ENCODE data around the gene SOCS1.
"Not testable (repeated sequence)": the region's sequence is repeated elsewhere in the genome, so short reads cannot be mapped to it uniquely, and the experiment has no call there.

The SOCS1 gene

GRCh38 chr16:11224894-11225676, 30.9 kb downstream of the SOCS1 start:
- Histone ChIP-seq H3K9ac (ENCODE audit: low read length) (no peak overlapping the region), H3K27me3 (ENCODE audit: control insufficient read depth in 1 of 2, insufficient read depth in 2 of 2, low read length in 2 of 2) (no peaks in the 10 kb centered on the region), H3K4me1 (ENCODE audit: insufficient read depth, low read length) (no peaks in the 10 kb centered on the region), H3K36me3 (ENCODE audit: insufficient read depth, low read length) (no peaks in the 10 kb centered on the region), H3K4me3 (ENCODE audit: low read depth in 1 of 2, low read length in 2 of 2) (no peak overlapping the region), H3K9me3 (ENCODE audit: low read length) (no peaks in the 10 kb centered on the region), H3K27ac (ENCODE audit: low read depth, low read length) (no peak overlapping the region)

- H3K9ac ChIP-seq (ENCODE audit: low read length), result no peak overlapping the region
- H3K27ac ChIP-seq (ENCODE audit: low read depth, low read length), result no peak overlapping the region
- no peaks in the 10 kb centered on the region for H3K4me1 ChIP-seq (ENCODE audit: insufficient read depth, low read length)
- no peak overlapping the region for H3K4me3 ChIP-seq (ENCODE audit: low read depth in 1 of 2, low read length in 2 of 2)
- H3K36me3 ChIP-seq (ENCODE audit: insufficient read depth, low read length), result no peaks in the 10 kb centered on the region
- H3K27me3 ChIP-seq (ENCODE audit: control insufficient read depth in 1 of 2, insufficient read depth in 2 of 2, low read length in 2 of 2), result no peaks in the 10 kb centered on the region
- no peaks in the 10 kb centered on the region for H3K9me3 ChIP-seq (ENCODE audit: low read length)
Observed at GRCh38 chr16:11224096-11224893, 31.7 kb downstream of the SOCS1 start.

- not testable (repeated sequence) for H3K36me3 ChIP-seq (ENCODE audit: insufficient read depth, low read length); H3K9me3 ChIP-seq (ENCODE audit: low read length); H3K27me3 ChIP-seq (ENCODE audit: control insufficient read depth in 1 of 2, insufficient read depth in 2 of 2, low read length in 2 of 2); H3K4me3 ChIP-seq (ENCODE audit: low read depth in 1 of 2, low read length in 2 of 2); H3K27ac ChIP-seq (ENCODE audit: low read depth, low read length); H3K9ac ChIP-seq (ENCODE audit: low read length); H3K4me1 ChIP-seq (ENCODE audit: insufficient read depth, low read length)
Observed at GRCh38 chr16:11220507-11220906, 35.5 kb downstream of the SOCS1 start.

GRCh38 chr16:11219178-11219577, 36.8 kb downstream of the SOCS1 start:
- H3K27ac ChIP-seq (ENCODE audit: low read depth, low read length), result no peak overlapping the region
- no peak overlapping the region for H3K4me3 ChIP-seq (ENCODE audit: low read depth in 1 of 2, low read length in 2 of 2)
- H3K4me1 ChIP-seq (ENCODE audit: insufficient read depth, low read length), result no peaks in the 10 kb centered on the region
- no peaks in the 10 kb centered on the region for H3K36me3 ChIP-seq (ENCODE audit: insufficient read depth, low read length)
- H3K9ac ChIP-seq (ENCODE audit: low read length), result no peak overlapping the region
- H3K27me3 ChIP-seq (ENCODE audit: control insufficient read depth in 1 of 2, insufficient read depth in 2 of 2, low read length in 2 of 2), result no peaks in the 10 kb centered on the region
- H3K9me3 ChIP-seq (ENCODE audit: low read length), result peaks cover 7% of the 10 kb centered on the region

GRCh38 chr16:11218604-11218962, 37.4 kb downstream of the SOCS1 start:
- Histone ChIP-seq H3K27ac (ENCODE audit: low read depth, low read length) (no peak overlapping the region), H3K27me3 (ENCODE audit: control insufficient read depth in 1 of 2, insufficient read depth in 2 of 2, low read length in 2 of 2) (no peaks in the 10 kb centered on the region)

GRCh38 chr16:11217651-11218603, 38.1 kb downstream of the SOCS1 start:
- Histone ChIP-seq H3K36me3 (ENCODE audit: insufficient read depth, low read length) (no peaks in the 10 kb centered on the region), H3K4me3 (ENCODE audit: low read depth in 1 of 2, low read length in 2 of 2) (no peak overlapping the region), H3K27ac (ENCODE audit: low read depth, low read length) (no peak overlapping the region), H3K4me1 (ENCODE audit: insufficient read depth, low read length) (no peaks in the 10 kb centered on the region), H3K9me3 (ENCODE audit: low read length) (peaks cover 7% of the 10 kb centered on the region), H3K9ac (ENCODE audit: low read length) (no peak overlapping the region), H3K27me3 (ENCODE audit: control insufficient read depth in 1 of 2, insufficient read depth in 2 of 2, low read length in 2 of 2) (no peaks in the 10 kb centered on the region)

More at GRCh38 chr16:11218604-11218962, 37.4 kb downstream of the SOCS1 start:
- Histone ChIP-seq H3K9ac (ENCODE audit: low read length) (no peak overlapping the region), H3K36me3 (ENCODE audit: insufficient read depth, low read length) (no peaks in the 10 kb centered on the region), H3K4me1 (ENCODE audit: insufficient read depth, low read length) (no peaks in the 10 kb centered on the region), H3K9me3 (ENCODE audit: low read length) (peaks cover 7% of the 10 kb centered on the region), H3K4me3 (ENCODE audit: low read depth in 1 of 2, low read length in 2 of 2) (no peak overlapping the region)

GRCh38 chr16:11215935-11216556, 40.0 kb downstream of the SOCS1 start:
- Histone ChIP-seq H3K9me3 (ENCODE audit: low read length) (peaks cover 7% of the 10 kb centered on the region), H3K36me3 (ENCODE audit: insufficient read depth, low read length) (no peaks in the 10 kb centered on the region), H3K4me1 (ENCODE audit: insufficient read depth, low read length) (no peaks in the 10 kb centered on the region), H3K27me3 (ENCODE audit: control insufficient read depth in 1 of 2, insufficient read depth in 2 of 2, low read length in 2 of 2) (no peaks in the 10 kb centered on the region), H3K9ac (ENCODE audit: low read length) (no peak overlapping the region), H3K27ac (ENCODE audit: low read depth, low read length) (no peak overlapping the region), H3K4me3 (ENCODE audit: low read depth in 1 of 2, low read length in 2 of 2) (no peak overlapping the region)

- H3K36me3 ChIP-seq (ENCODE audit: insufficient read depth, low read length), result no peaks in the 10 kb centered on the region
Observed at GRCh38 chr16:11213799-11214198, 42.2 kb downstream of the SOCS1 start.

GRCh38 chr16:11213373-11213772, 42.6 kb downstream of the SOCS1 start:
- no peaks in the 10 kb centered on the region for H3K4me1 ChIP-seq (ENCODE audit: insufficient read depth, low read length)
- no peak overlapping the region for H3K27ac ChIP-seq (ENCODE audit: low read depth, low read length)
- no peak overlapping the region for H3K4me3 ChIP-seq (ENCODE audit: low read depth in 1 of 2, low read length in 2 of 2)
- H3K9ac ChIP-seq (ENCODE audit: low read length), result no peak overlapping the region
- H3K36me3 ChIP-seq (ENCODE audit: insufficient read depth, low read length), result no peaks in the 10 kb centered on the region
- peaks cover 7% of the 10 kb centered on the region for H3K9me3 ChIP-seq (ENCODE audit: low read length)
- no peaks in the 10 kb centered on the region for H3K27me3 ChIP-seq (ENCODE audit: control insufficient read depth in 1 of 2, insufficient read depth in 2 of 2, low read length in 2 of 2)

More at GRCh38 chr16:11213799-11214198, 42.2 kb downstream of the SOCS1 start:
- no peak overlapping the region for H3K4me3 ChIP-seq (ENCODE audit: low read depth in 1 of 2, low read length in 2 of 2)
- no peak overlapping the region for H3K27ac ChIP-seq (ENCODE audit: low read depth, low read length)
- no peak overlapping the region for H3K9ac ChIP-seq (ENCODE audit: low read length)
- H3K4me1 ChIP-seq (ENCODE audit: insufficient read depth, low read length), result no peaks in the 10 kb centered on the region
- H3K9me3 ChIP-seq (ENCODE audit: low read length), result peaks cover 7% of the 10 kb centered on the region
- H3K27me3 ChIP-seq (ENCODE audit: control insufficient read depth in 1 of 2, insufficient read depth in 2 of 2, low read length in 2 of 2), result no peaks in the 10 kb centered on the region

GRCh38 chr16:11212798-11213196, 43.2 kb downstream of the SOCS1 start:
- no peaks in the 10 kb centered on the region for H3K27me3 ChIP-seq (ENCODE audit: control insufficient read depth in 1 of 2, insufficient read depth in 2 of 2, low read length in 2 of 2)
- H3K36me3 ChIP-seq (ENCODE audit: insufficient read depth, low read length), result no peaks in the 10 kb centered on the region
- H3K4me3 ChIP-seq (ENCODE audit: low read depth in 1 of 2, low read length in 2 of 2), result no peak overlapping the region
- no peaks in the 10 kb centered on the region for H3K4me1 ChIP-seq (ENCODE audit: insufficient read depth, low read length)
- H3K9me3 ChIP-seq (ENCODE audit: low read length), result peaks cover 3% of the 10 kb centered on the region
- no peak overlapping the region for H3K9ac ChIP-seq (ENCODE audit: low read length)
- H3K27ac ChIP-seq (ENCODE audit: low read depth, low read length), result no peak overlapping the region

All from muscle layer of colon (tissue), 2 donors.